ENCODE results near the gene MIP.

The MIP gene

DNA sequence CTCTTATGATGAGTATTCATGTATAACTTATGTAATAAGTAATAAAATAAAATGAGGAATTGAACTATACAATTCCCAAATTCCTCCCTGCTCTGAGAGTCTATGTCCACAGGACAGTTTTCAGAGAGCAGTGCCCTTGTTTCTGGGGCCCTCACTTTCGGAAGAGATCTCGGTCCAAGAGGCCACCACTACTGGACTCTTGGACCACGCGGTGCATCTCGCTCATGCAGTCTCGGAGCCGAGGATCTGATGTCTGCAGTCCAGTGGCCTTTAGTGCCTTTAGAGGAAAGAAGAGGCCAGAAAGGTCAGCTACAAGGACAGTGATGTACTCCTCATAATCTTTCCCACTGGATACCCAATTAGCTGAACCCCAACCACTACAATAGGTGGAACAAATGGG is 25.2 kb upstream of the MIP start:
- in situ Hi-C loops (cut with MboI; ENCODE audit: low sequenced_read_pairs): no loop called here
- Histone ChIP-seq H3K9me3 (no peaks in the 10 kb centered on the region), H3K27me3 (ENCODE audit: low read depth) (no peaks in the 10 kb centered on the region), H3K36me3 (replicated peaks) (no peaks in the 10 kb centered on the region), H3K4me1 (no peaks in the 10 kb centered on the region), H3K4me3 (no peak overlapping the region)
- DNase-seq (ENCODE audit: low spot score in 2 of 2): no peak

DNA sequence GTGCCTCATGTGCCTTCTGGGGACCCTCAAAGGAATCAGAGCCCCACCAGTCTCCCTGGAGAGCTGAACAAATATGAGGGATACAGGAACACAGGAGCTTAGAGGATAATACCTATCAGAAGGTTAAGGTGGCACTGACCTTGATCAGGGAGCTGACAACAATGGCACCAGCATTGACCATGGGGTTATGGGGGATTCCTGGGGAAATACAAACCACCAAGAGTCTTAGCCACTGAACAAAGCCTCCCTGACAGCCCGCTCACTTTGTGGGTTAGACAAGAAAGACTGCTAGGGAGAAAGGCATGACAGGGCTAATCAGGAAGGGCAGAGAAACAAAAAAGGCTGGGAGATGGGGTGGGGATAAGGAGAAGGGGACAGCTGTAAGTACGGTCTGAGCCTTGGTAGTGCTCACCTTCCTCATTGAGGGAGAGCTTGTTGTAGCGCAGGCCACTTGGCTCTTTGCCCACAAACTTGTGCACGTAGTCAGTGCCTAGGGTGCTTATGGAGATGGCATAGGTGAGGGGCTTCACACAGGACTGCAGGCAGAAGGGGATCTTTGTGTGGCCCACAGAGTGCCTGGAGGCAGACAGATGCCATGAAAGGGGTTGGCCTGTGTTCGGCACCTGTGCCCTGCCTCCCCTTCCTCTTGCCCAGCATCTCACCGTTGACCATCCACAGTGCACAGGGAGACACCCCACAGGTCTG is 23.2 kb upstream of the MIP start:
- no peak for DNase-seq (ENCODE audit: low spot score in 2 of 2)
- Histone ChIP-seq H3K27me3 (ENCODE audit: low read depth) (no peaks in the 10 kb centered on the region), H3K9me3 (no peaks in the 10 kb centered on the region), H3K4me3 (no peak overlapping the region), H3K4me1 (no peaks in the 10 kb centered on the region), H3K36me3 (replicated peaks) (no peaks in the 10 kb centered on the region)
- in situ Hi-C loops (cut with MboI; ENCODE audit: low sequenced_read_pairs): no loop called here

DNA sequence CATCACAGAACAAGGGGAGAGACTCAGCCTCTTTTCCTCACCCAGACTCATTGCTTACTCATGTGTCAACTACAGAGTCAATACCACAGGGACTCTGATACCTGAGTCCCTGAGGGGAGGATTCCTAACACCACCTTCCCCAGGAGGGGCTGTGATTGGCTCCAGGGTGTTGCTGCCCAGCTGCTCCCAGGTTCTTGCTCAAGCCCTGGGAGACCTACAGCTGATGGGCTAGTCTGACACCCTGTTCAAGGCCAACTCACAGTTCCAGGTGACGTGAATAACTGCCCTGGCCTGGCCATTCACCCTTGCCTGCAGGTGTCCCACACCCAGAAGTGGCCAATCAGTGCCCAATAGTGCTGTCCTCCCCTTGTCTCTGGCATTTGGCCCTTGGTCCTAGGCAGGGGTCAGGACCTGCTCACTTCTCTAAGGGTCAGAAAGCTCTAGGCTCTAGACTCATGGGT is 22.5 kb upstream of the MIP start:
- H3K36me3 ChIP-seq (replicated peaks): 0 out of 2 replicates have a peak, but pooled peaks cover 4% of the 10 kb centered on the region
- no peak overlapping the region for H3K4me3 ChIP-seq
- no peaks in the 10 kb centered on the region for H3K9me3 ChIP-seq
- no peaks in the 10 kb centered on the region for H3K27me3 ChIP-seq (ENCODE audit: low read depth)
- no peak for DNase-seq (ENCODE audit: low spot score in 2 of 2)
- in situ Hi-C loops (cut with MboI; ENCODE audit: low sequenced_read_pairs): no loop called here
- H3K4me1 ChIP-seq: no peaks in the 10 kb centered on the region

DNA sequence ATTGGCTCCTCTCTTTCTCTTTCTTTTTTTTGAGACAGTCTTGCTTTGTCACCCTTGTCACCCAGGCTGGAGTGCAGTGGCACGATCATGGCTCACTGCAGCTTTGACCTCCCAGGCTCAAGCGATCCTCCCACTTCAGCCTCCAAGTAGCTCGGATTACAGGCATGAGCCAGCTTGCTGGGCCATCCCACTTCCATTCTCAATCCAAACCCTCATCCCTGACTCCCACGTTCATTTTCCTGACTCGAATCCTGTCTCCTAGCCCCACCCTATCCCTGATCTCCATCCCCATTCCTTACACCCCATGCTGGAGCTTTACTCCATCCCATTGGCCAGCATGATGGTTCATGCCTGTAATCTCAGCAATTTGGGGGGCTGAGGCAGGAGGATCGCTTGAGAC is 21.7 kb upstream of the MIP start:
- in situ Hi-C loops (cut with MboI; ENCODE audit: low sequenced_read_pairs): no loop called here
- Histone ChIP-seq H3K36me3 (replicated peaks) (0 out of 2 replicates have a peak, but pooled peaks cover 4% of the 10 kb centered on the region), H3K4me3 (no peak overlapping the region), H3K9me3 (no peaks in the 10 kb centered on the region), H3K4me1 (no peaks in the 10 kb centered on the region), H3K27me3 (ENCODE audit: low read depth) (no peaks in the 10 kb centered on the region)
- DNase-seq (ENCODE audit: low spot score in 2 of 2): no peak

DNA sequence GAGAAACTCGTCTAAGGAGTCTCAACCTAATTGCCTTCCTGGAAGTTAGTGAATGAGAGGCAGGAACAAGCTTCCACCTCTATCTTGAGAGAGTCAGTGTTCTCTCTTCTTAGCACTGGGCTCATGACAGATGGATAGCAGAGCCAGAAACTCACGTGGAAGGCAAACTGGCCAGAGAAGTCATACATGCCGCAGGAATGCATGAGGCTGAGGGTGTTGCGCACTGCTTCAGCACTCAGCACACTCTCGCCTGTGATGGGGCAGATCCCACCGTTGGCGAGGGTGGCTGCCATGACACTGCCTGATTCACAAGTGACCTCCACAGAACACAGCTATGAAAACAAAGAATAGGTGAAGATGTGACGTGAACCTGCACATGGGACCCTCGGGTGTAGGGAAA is 19.9 kb upstream of the MIP start:
- no peak for DNase-seq (ENCODE audit: low spot score in 2 of 2)
- H3K36me3 ChIP-seq (replicated peaks): 0 out of 2 replicates have a peak, but pooled peaks cover 4% of the 10 kb centered on the region
- in situ Hi-C loops (cut with MboI; ENCODE audit: low sequenced_read_pairs): no loop called here
- H3K4me3 ChIP-seq: no peak overlapping the region
- H3K4me1 ChIP-seq: peaks cover 5% of the 10 kb centered on the region
- H3K9me3 ChIP-seq: no peaks in the 10 kb centered on the region
- H3K27me3 ChIP-seq (ENCODE audit: low read depth): no peaks in the 10 kb centered on the region

DNA sequence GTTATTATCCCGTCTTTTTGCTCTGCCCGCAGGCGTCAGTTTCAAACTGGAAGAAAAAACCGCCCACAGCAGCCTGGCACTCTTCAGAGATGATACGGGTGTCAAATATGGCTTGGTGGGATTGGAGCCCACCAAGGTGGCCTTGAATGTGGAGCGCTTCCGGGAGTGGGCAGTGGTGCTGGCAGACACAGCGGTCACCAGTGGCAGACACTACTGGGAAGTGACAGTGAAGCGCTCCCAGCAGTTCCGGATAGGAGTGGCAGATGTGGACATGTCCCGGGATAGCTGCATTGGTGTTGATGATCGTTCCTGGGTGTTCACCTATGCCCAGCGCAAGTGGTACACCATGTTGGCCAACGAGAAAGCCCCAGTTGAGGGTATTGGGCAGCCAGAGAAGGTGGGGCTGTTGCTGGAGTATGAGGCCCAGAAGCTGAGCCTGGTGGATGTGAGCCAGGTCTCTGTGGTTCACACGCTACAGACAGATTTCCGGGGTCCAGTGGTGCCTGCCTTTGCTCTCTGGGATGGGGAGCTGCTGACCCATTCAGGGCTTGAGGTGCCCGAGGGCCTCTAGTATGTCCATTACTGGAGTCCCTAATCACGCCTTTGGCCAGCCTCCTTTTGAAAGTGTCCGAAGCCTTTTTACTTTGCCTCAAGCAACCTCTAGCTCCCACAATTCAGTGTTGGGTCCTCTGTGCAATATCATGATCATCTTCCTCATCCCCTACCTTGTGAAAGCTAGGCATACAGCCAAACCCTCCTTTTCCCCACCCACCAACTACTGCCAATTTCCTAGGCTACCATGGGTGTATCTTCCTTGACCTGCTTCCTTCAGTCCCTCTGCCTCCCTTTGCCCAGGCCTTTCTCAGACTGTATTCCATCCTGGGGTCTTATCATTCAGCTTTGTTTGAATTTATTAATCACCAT is 14.8 kb upstream of the MIP start:
- peak in 1 of 2 experiments; percentile 26 for DNase-seq (ENCODE audit: low spot score in 2 of 2)
- in situ Hi-C loops (cut with MboI; ENCODE audit: low sequenced_read_pairs): no loop called here
- Histone ChIP-seq H3K27me3 (ENCODE audit: low read depth) (no peaks in the 10 kb centered on the region), H3K4me1 (peaks cover 8% of the 10 kb centered on the region), H3K9me3 (no peaks in the 10 kb centered on the region), H3K4me3 (peak overlapping the region; percentile 68), H3K36me3 (replicated peaks) (0 out of 2 replicates have a peak, but pooled peaks cover 4% of the 10 kb centered on the region)

DNA sequence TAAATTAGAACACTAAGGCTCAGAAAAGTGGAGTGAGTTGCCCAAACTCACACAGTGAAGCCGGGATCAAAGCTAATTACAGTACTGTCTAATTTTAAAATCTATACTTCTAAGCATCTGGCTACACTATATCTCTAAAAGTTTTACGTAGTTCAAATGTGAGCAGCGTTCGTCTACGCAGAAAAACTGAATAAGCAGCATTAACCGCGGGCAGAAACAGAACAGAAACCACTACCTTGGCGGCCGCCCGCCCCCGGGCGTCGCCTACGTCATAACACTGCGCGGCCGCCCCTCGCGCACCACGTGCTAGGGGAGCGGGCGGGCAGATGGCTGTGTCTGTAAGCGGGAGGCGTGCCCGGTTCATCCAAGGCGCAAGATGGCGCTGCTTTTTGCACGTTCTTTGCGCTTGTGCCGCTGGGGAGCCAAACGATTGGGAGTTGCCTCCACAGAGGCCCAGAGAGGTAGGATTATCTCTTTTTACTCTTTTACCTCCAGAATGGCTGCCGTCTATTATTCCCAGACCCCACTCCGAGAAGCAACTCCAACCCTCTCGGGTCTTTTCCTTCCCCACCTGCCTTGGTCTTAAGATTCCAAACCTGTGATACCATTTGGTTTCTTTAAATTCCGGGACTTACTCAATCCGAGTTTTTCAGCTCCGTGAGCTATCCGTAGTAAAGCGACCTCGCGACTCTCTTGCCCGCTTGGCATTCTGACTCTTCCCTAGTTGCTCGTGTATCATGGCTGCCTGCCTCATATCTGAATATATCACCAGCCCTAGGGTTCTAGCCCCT is 14.0 kb upstream of the MIP start, which contains the start of gene SPRYD4:
SPRYD4 (plus strand) TSS at position 363 of the 791 bp plus-strand sequence; CDS start at position 377, 14 bp downstream.
- Histone ChIP-seq H3K36me3 (replicated peaks) (0 out of 2 replicates have a peak, but pooled peaks cover 4% of the 10 kb centered on the region), H3K9me3 (no peaks in the 10 kb centered on the region), H3K27me3 (ENCODE audit: low read depth) (no peaks in the 10 kb centered on the region), H3K4me1 (peaks cover 13% of the 10 kb centered on the region), H3K4me3 (peak within 1 kb of the TSS; percentile 68)
- peak; percentile 88 to 93 for DNase-seq (ENCODE audit: low spot score in 2 of 2)
- in situ Hi-C loops (cut with MboI; ENCODE audit: low sequenced_read_pairs): no loop called here

DNA sequence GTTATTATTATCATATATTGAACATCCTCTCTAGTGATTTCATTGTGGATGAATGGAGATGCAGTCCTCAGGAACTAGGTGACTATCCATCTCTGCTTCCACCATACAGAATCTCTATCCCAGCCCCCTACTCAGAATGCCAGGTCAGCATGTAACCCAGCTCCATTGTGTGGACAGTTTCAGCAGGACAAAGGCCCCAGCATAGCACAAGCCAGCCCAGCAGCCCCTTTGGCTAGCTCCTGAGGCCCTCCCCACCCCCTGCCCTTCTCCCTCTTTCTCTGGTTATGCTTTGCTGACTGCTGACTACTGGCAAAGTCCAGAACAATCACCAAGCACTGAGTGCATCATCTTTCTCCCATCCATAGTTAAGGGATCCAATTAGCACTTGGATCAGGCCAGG is 8.1 kb upstream of the MIP start:
- H3K27me3 ChIP-seq (ENCODE audit: low read depth): no peaks in the 10 kb centered on the region
- in situ Hi-C loops (cut with MboI; ENCODE audit: low sequenced_read_pairs): no loop called here
- no peaks in the 10 kb centered on the region for H3K36me3 ChIP-seq (replicated peaks)
- H3K4me3 ChIP-seq: no peak overlapping the region
- no peak for DNase-seq (ENCODE audit: low spot score in 2 of 2)
- H3K4me1 ChIP-seq: peaks cover 9% of the 10 kb centered on the region
- H3K9me3 ChIP-seq: no peaks in the 10 kb centered on the region

DNA sequence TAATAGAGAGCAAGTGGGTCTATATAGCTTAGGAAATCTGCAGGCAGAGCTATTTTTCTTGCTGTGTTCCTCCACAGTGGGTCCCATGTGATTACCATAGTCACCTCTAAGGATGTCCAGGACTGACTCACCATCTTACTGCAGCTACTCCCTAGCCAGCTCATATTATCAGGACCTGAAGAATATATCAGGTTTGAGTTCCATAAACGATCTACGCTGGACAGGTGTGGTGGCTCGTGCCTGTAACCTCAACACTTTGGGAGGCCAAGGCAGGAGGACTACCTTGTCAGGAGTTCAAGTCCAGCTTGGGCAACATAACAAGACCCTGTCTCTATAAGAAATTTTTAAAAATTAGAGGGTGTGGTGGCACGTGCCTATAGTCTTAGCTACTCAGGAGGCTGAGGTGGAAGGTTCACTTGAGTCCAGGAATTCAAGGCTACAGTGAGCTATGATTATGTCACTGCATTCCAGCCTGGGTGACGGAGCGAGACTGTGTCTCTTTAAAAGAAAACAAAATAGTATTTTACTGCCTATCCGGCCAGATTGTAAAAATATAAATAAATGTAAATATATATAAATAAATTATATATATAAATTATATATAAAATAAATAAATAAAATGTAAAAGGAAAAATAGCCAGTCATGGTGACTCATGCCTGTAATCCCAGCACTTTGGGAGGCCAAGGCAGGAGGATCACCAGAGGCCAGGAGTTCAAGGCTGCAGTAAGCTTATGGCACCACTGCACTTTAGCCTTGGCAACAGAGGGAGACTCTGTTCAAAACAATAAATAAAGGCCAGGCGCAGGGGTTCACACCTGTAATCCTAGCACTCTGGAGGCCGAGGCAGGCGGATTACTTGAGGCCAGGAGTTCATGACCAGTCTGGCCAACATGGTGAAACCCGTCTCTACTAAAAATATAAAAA is 7.0 kb upstream of the MIP start:
- Histone ChIP-seq H3K4me3 (no peak overlapping the region), H3K36me3 (replicated peaks) (no peaks in the 10 kb centered on the region), H3K9me3 (no peaks in the 10 kb centered on the region), H3K4me1 (peaks cover 9% of the 10 kb centered on the region), H3K27me3 (ENCODE audit: low read depth) (no peaks in the 10 kb centered on the region)
- no peak for DNase-seq (ENCODE audit: low spot score in 2 of 2)
- in situ Hi-C loops (cut with MboI; ENCODE audit: low sequenced_read_pairs): no loop called here

DNA sequence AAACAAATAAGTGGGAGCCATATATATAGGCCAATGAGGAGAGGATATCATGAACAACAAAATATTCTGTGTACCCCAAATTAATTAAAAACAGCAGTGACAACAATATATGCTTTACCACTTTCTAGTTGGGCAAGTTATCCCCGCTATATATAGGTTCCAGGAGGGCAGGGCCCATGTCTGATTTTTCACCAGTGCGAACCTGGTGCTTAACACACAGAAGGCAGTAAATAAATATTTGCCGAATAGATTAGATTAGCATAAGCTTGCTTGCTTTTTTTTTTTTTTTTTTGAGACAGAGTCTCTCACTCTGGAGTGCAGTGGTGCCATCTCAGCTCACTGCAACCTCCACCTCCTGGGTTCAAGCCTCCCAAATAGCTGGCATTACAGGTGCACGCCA is 3.4 kb upstream of the MIP start:
- Histone ChIP-seq H3K27me3 (ENCODE audit: low read depth) (no peaks in the 10 kb centered on the region), H3K9me3 (no peaks in the 10 kb centered on the region), H3K4me1 (peaks cover 1% of the 10 kb centered on the region), H3K36me3 (replicated peaks) (no peaks in the 10 kb centered on the region), H3K4me3 (no peak overlapping the region)
- in situ Hi-C loops (cut with MboI; ENCODE audit: low sequenced_read_pairs): no loop called here
- DNase-seq (ENCODE audit: low spot score in 2 of 2): no peak

DNA sequence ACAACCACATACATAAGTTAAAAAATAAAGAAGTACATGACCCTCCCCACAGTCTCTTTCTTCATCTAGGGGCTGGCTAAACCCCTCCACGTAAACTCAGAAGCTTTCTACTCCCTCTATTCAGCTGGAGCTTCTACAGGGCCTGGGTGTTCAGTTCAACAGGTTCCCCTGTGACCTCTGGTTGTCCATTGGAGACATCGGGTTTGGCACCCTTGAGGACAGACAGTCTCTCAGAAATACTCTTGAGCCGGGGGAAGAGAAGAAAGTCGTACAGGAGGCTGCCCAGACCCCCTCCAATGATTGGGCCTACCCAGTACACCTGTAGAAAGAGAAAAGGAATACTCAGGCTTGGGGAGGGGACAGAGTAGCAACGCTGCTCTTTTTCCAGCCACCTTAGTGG is 3.3 kb downstream of the MIP start:
- H3K4me1 ChIP-seq: peaks cover 9% of the 10 kb centered on the region
- H3K36me3 ChIP-seq (replicated peaks): no peaks in the 10 kb centered on the region; the same call in 1 of the 2 replicates
- in situ Hi-C loops (cut with MboI; ENCODE audit: low sequenced_read_pairs): no loop called here
- H3K27me3 ChIP-seq (ENCODE audit: low read depth): no peaks in the 10 kb centered on the region
- DNase-seq (ENCODE audit: low spot score in 2 of 2): no peak
- no peak overlapping the region for H3K4me3 ChIP-seq
- H3K9me3 ChIP-seq: no peaks in the 10 kb centered on the region

DNA sequence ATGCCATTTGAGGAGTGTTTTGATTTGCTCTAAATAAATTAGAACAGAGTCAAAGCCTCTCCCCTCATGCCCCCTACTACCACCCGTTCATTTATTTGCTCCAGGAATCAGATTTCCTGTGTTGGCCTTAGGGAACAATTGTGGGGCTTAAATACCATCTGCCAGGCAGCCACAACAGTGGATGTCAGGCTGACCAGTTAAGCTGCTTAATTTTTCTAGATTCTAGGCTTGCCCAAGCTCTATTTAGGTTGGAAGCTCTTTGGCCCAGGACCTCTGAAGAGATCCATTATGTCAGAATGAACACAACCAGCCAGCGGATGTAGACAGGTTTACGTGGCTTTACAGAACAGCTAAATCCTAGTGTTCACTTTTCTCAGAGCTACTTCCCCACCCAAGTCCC is 4.2 kb downstream of the MIP start:
- no peaks in the 10 kb centered on the region; the same call in 1 of the 2 replicates for H3K36me3 ChIP-seq (replicated peaks)
- H3K27me3 ChIP-seq (ENCODE audit: low read depth): no peaks in the 10 kb centered on the region
- H3K4me1 ChIP-seq: peaks cover 9% of the 10 kb centered on the region
- DNase-seq (ENCODE audit: low spot score in 2 of 2): no peak
- H3K4me3 ChIP-seq: no peak overlapping the region
- H3K9me3 ChIP-seq: no peaks in the 10 kb centered on the region
- in situ Hi-C loops (cut with MboI; ENCODE audit: low sequenced_read_pairs): no loop called here
